Activated CD4-positive, alpha-beta T cell treated with anti-CD3 and anti-CD28 coated beads for 48 hours (primary cell): ENCODE measurements around the gene FGF13.

Experiments
- DNase-seq: peaks from one replicate; pipeline ENCODE4 v3.0.0-alpha.2; 2020

Gene FGF13

DNA sequence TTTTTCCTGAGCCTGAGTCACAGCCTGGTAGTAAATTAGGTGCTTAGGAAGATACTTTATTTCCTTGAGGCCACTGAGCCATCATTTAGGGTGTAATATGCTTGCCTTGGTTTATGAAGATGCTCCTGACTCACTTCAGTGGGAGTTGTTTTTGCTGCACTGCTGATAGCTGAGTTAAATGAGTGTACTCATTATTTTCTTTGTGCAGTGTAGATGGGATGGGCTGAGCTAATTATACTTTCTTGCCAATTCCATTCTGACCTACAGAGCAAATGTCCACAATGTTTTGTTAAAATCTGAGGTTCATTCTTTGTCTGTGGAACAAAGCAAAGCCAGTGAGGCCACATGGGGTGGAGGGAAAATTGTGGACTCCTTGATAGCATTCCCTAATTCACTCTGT lies 60.0 kb downstream of the FGF13 start:
- DNase-seq, result no peak

DNA sequence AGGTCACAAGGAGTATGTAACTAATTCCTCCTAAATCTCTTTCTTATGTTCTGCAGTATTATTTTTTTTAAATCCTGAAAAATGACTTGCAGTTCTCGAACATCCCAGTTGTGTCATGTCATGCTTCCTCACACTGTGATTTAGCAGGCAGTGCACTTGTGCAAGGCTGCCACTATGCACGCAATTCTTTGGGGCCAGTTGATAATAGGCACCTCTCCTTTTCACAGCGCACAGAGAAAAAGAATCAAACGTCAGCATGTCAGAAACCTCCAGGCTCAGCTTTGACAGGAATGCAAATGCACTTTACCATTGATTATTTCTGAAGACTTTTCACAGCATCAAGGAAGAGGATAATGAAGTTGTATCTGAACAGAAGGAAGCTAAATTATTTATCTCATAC lies 62.9 kb downstream of the FGF13 start:
- DNase-seq, result no peak

DNA sequence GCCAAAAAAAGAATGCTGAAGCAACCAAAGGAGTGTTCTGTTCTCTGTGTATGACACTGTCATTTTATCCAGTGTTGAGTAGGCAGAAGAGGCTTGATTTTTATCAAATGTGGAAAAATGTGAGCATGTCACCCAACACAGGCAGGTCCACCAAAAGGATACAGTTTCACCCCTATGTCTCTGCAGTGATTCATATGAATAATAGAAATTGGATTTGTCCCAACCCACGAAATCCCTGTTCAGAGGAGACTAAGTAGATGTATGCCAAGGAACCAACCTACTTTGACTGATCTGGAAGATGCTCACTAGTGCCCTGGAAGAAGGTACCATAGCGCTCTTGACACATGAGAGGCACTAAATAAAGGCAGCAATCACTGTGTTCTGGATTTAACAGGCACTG lies 72.5 kb downstream of the FGF13 start:
- DNase-seq, result no peak
